ENCODE measurements around the gene TAMM41.
"Not testable (repeated sequence)": the region's sequence is repeated elsewhere in the genome, so short reads cannot be mapped to it uniquely, and the experiment has no call there.

Gene TAMM41

DNA sequence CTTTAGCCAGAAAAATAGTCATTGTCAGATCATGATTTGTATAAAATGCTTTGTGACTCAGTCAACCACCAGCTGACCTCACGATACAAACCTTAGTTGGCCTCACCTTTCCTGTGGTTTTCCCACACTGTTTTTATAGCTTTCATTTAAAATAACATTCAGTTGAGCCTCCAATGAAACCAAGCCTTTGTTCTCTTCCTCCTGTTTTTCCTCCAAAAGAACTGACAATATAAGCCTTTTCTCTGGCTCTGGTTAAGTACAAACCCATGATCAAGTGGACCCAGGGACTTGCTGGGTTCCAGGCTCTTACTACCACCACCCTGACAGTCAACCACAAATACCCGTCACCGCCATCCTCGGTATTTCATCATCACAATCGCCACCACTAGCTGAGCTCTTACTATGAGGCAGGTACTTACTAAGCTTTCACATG is 81.7 kb downstream of the TAMM41 start:
- no peak for DNase-seq

- DNase-seq = no peak
These were observed 86.7 kb downstream of the TAMM41 start for GRCh38 chr3:11759996-11760395.

DNA sequence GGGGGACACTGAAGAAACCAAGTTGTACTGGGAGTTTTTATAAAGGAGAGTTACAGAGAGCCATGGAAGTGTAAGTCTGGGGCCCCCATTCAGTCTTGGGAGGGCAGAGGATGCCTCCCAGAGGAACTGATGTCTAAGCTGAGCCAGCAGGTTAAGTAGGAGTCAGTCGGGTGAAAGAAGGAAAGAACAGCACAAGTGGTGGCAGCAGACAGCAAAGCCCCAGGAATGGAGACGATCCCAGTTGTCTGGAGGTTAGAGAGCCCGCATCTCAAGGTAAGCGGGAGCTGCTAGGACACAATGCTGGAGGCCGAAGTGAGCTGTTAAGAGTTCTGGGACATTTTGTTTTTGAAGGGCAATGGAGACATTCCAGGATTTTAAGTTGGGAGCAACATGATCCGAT is 88.8 kb downstream of the TAMM41 start:
- DNase-seq = no peak

GRCh38 chr3:11757441-11757875 is 89.2 kb downstream of the TAMM41 start:
- no peak for DNase-seq

GRCh38 chr3:11755276-11755675 is 91.4 kb downstream of the TAMM41 start:
- no peak for DNase-seq

DNA sequence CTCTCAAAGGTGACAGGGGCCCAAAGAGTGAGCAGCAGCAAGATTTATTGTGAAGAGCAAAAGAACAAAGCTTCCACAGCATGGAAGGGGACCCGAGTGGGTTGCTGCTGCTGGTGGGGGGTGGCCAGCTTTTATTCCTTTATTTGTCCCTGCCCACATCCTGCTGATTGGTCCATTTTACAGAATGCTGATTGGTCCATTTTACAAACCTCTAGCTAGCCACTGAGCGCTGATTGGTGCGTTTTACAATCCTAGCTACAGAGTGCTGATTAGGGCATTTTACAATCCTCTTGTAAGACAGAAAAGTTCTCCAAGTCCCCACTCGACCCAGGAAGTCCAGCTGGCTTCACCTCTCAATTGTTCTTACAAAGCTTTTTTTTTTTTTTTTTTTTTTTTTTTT is 94.4 kb downstream of the TAMM41 start:
- DNase-seq = not testable (repeated sequence)

GRCh38 chr3:11748306-11748705 is 98.4 kb downstream of the TAMM41 start:
- DNase-seq = not testable (repeated sequence)

Measured in C1 segment of cervical spinal cord (tissue), 14 donors.